ENCODE results near the gene ARAF.

DNA sequence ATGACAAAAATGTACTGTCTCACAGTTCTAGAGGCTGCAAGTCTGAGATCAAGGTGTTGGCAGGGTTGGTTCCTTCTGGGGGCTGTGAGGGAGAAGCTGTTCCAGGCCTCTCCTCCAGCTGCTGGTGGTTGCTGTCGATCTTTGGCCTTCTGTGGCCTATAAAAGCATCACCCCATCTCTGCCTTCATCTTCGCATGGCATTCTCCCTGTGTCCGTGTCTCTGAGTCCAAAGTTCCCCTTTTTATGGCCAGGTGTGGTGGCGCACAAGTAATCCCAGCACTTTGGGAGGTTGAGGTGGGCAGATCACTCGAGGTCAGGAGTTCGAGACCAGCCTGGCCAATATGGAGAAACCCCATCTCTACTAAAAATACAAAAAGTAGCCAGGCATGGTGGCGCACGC, 31.5 kb upstream of the ARAF start:
- TF ChIP-seq EZH2 (IDR thresholded peaks at IDR 0.05; ENCODE audit: borderline replicate concordance, low read depth, low read length, poor library complexity, severe bottlenecking): no peak
- TF ChIP-seq, protein P1, sequence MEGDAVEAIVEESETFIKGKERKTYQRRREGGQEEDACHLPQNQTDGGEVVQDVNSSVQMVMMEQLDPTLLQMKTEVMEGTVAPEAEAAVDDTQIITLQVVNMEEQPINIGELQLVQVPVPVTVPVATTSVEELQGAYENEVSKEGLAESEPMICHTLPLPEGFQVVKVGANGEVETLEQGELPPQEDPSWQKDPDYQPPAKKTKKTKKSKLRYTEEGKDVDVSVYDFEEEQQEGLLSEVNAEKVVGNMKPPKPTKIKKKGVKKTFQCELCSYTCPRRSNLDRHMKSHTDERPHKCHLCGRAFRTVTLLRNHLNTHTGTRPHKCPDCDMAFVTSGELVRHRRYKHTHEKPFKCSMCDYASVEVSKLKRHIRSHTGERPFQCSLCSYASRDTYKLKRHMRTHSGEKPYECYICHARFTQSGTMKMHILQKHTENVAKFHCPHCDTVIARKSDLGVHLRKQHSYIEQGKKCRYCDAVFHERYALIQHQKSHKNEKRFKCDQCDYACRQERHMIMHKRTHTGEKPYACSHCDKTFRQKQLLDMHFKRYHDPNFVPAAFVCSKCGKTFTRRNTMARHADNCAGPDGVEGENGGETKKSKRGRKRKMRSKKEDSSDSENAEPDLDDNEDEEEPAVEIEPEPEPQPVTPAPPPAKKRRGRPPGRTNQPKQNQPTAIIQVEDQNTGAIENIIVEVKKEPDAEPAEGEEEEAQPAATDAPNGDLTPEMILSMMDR (conservative IDR thresholded peaks at IDR 0.05; ENCODE audit: low read depth, low read length): no peak
